GM23338 (cell line): Measurements from ENCODE around the gene PTPRZ1. TPM values are rescaled to one million over a fixed set of nuclear protein-coding genes. Genes with fewer than 3 reads are reported as not detected.

Experiments used
- CREB1 ChIP-seq: fragments of 250-450 bp; sonication (Bioruptor Pico); IDR thresholded peaks from 2 replicates; pipeline ENCODE4 v1.5.0; 2020; ENCODE audit warnings: low read depth, mild to moderate bottlenecking, moderate library complexity
- EZH2 ChIP-seq: fragments of 200-600 bp; sonication (generic); IDR thresholded peaks from one replicate; pipeline ENCODE4 v1.8.0; 2017; ENCODE audit warnings: antibody characterized with exemption, mild to moderate bottlenecking, low read depth; ENCODE audit not compliant: unreplicated experiment
- JUNB ChIP-seq: IDR thresholded peaks from one replicate; pipeline ENCODE4 v1.6.1; 2016; ENCODE audit warnings: antibody characterized with exemption; ENCODE audit not compliant: unreplicated experiment
- POLR2AphosphoS5 ChIP-seq: IDR thresholded peaks from 2 replicates; pipeline ENCODE4 v1.6.1; 2016; ENCODE audit warnings: antibody characterized with exemption, low read depth
- ZNF331 ChIP-seq: fragments of 250-450 bp; sonication (Bioruptor Pico); IDR thresholded peaks from 2 replicates; pipeline ENCODE4 v1.5.0; 2020; ENCODE audit warnings: low read depth, mild to moderate bottlenecking, moderate library complexity
- polyA plus RNA-seq: library from polyadenylated mRNA; unstranded; fragments of >200 nt; fragmentation: Nextera tagmentation; extraction: Ambion mirVana; gene quantifications from 2 replicates; pipeline ENCODE4 v1.2.1, GENCODE V29; 2016
- total RNA-seq: library from RNA; depleted of rRNA; stranded (reverse); fragments of >200 nt; shearing (Covaris generic); gene quantifications from 2 replicates; pipeline ENCODE4 v1.2.3, GENCODE V29; 2014
- TF ChIP-seq, protein P1 (sequence below): fragments of 250-450 bp; sonication (Bioruptor Pico); IDR thresholded peaks from 2 replicates; pipeline ENCODE4 v1.5.0; 2020; ENCODE audit warnings: mild to moderate bottlenecking, moderate library complexity
- TF ChIP-seq, protein P2 (sequence below): IDR thresholded peaks from one replicate; pipeline ENCODE4 v1.6.1; 2018; ENCODE audit warnings: antibody characterized with exemption; ENCODE audit not compliant: unreplicated experiment

The PTPRZ1 gene
- total and polyA plus RNA-seq, 2 experiments from 2014 or later, result 160 to 230 TPM

DNA sequence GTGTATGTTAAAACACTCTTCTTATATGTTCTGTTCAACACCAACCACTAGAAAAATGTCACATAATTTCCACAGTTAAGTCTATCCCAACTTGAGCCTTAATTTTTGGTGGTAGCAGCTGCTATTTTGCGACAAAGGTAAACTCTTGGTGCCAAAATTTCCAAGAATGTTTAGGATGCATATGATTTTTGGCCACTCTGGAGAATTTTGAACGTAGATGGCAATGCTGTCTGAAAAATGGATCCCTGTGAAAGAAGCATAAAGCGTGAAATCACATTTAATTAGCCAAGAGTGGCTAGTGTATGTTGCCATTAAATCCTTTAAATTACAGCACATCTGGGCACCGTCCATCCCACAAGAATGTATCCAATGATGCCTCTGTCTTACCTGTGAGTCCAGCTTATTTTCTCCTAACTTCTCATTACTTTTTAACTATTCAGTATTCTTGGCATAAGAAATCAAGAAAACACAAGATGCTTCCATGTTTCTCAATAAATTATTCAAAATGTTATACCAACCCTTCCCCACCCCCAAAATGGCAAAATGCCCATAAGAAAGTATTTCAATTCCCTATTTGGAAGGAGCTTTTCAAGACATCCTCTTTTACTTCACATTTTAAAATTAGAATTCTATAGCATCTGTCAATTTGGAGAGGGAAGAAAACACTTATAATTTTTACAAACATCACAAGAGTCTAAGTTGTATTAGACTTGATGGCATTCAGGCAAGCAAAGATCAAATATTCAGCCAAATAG, 12.4 kb downstream of the PTPRZ1 start (continued):
- TF ChIP-seq, protein P1, sequence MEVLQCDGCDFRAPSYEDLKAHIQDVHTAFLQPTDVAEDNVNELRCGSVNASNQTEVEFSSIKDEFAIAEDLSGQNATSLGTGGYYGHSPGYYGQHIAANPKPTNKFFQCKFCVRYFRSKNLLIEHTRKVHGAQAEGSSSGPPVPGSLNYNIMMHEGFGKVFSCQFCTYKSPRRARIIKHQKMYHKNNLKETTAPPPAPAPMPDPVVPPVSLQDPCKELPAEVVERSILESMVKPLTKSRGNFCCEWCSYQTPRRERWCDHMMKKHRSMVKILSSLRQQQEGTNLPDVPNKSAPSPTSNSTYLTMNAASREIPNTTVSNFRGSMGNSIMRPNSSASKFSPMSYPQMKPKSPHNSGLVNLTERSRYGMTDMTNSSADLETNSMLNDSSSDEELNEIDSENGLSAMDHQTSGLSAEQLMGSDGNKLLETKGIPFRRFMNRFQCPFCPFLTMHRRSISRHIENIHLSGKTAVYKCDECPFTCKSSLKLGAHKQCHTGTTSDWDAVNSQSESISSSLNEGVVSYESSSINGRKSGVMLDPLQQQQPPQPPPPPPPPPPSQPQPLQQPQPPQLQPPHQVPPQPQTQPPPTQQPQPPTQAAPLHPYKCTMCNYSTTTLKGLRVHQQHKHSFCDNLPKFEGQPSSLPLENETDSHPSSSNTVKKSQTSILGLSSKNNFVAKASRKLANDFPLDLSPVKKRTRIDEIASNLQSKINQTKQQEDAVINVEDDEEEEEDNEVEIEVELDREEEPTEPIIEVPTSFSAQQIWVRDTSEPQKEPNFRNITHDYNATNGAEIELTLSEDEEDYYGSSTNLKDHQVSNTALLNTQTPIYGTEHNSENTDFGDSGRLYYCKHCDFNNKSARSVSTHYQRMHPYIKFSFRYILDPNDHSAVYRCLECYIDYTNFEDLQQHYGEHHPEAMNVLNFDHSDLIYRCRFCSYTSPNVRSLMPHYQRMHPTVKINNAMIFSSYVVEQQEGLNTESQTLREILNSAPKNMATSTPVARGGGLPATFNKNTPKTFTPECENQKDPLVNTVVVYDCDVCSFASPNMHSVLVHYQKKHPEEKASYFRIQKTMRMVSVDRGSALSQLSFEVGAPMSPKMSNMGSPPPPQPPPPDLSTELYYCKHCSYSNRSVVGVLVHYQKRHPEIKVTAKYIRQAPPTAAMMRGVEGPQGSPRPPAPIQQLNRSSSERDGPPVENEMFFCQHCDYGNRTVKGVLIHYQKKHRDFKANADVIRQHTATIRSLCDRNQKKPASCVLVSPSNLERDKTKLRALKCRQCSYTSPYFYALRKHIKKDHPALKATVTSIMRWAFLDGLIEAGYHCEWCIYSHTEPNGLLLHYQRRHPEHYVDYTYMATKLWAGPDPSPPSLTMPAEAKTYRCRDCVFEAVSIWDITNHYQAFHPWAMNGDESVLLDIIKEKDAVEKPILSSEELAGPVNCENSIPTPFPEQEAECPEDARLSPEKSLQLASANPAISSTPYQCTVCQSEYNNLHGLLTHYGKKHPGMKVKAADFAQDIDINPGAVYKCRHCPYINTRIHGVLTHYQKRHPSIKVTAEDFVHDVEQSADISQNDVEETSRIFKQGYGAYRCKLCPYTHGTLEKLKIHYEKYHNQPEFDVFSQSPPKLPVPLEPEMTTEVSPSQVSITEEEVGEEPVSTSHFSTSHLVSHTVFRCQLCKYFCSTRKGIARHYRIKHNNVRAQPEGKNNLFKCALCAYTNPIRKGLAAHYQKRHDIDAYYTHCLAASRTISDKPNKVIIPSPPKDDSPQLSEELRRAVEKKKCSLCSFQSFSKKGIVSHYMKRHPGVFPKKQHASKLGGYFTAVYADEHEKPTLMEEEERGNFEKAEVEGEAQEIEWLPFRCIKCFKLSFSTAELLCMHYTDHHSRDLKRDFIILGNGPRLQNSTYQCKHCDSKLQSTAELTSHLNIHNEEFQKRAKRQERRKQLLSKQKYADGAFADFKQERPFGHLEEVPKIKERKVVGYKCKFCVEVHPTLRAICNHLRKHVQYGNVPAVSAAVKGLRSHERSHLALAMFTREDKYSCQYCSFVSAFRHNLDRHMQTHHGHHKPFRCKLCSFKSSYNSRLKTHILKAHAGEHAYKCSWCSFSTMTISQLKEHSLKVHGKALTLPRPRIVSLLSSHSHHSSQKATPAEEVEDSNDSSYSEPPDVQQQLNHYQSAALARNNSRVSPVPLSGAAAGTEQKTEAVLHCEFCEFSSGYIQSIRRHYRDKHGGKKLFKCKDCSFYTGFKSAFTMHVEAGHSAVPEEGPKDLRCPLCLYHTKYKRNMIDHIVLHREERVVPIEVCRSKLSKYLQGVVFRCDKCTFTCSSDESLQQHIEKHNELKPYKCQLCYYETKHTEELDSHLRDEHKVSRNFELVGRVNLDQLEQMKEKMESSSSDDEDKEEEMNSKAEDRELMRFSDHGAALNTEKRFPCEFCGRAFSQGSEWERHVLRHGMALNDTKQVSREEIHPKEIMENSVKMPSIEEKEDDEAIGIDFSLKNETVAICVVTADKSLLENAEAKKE, result no peak
- TF ChIP-seq POLR2AphosphoS5 (no peak), EZH2 (no peak), JUNB (no peak), ZNF331 (no peak), CREB1 (CRISPR knock-in tag) (no peak)
- TF ChIP-seq, protein P2, sequence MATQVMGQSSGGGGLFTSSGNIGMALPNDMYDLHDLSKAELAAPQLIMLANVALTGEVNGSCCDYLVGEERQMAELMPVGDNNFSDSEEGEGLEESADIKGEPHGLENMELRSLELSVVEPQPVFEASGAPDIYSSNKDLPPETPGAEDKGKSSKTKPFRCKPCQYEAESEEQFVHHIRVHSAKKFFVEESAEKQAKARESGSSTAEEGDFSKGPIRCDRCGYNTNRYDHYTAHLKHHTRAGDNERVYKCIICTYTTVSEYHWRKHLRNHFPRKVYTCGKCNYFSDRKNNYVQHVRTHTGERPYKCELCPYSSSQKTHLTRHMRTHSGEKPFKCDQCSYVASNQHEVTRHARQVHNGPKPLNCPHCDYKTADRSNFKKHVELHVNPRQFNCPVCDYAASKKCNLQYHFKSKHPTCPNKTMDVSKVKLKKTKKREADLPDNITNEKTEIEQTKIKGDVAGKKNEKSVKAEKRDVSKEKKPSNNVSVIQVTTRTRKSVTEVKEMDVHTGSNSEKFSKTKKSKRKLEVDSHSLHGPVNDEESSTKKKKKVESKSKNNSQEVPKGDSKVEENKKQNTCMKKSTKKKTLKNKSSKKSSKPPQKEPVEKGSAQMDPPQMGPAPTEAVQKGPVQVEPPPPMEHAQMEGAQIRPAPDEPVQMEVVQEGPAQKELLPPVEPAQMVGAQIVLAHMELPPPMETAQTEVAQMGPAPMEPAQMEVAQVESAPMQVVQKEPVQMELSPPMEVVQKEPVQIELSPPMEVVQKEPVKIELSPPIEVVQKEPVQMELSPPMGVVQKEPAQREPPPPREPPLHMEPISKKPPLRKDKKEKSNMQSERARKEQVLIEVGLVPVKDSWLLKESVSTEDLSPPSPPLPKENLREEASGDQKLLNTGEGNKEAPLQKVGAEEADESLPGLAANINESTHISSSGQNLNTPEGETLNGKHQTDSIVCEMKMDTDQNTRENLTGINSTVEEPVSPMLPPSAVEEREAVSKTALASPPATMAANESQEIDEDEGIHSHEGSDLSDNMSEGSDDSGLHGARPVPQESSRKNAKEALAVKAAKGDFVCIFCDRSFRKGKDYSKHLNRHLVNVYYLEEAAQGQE, result no peak
